Stimulated activated CD4-positive, alpha-beta T cell treated with anti-CD3 and anti-CD28 coated beads, Interleukin-12 subunit alpha, Interleukin-12 subunit beta, amount 100 ng/mL, for 24 hours (primary cell): Measurements from ENCODE around the gene GART.

Source experiments
- DNase-seq, 2 experiments: peaks; one replicate each; pipeline ENCODE4 v3.0.0-alpha.2; 2020; ENCODE audit warnings: low read depth in 2 of 2

Gene GART

DNA sequence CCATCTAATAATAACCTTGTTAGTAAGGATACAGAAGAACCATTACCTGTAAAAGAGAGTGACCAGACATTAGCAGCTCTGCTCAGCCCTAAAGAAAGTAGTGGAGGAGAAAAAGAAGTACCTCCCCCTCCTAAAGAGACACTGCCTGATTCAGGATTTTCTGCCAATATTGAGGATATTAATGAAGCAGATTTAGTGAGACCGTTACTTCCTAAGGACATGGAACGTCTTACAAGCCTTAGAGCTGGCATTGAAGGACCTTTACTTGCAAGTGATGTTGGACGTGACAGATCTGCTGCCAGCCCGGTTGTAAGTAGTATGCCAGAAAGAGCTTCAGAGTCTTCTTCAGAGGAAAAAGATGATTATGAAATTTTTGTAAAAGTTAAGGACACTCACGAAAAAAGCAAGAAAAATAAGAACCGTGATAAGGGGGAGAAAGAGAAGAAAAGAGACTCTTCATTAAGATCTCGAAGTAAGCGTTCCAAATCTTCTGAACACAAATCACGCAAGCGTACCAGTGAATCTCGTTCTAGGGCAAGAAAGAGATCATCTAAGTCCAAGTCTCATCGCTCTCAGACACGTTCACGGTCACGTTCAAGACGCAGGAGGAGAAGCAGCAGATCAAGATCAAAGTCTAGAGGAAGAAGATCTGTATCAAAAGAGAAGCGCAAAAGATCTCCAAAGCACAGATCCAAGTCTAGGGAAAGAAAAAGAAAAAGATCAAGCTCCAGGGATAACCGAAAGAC, 12.5 kb upstream of the GART start:
- no peak for DNase-seq

GRCh38 chr21:33552999-33553598, 11.2 kb upstream of the GART start:
- DNase-seq = no peak

DNA sequence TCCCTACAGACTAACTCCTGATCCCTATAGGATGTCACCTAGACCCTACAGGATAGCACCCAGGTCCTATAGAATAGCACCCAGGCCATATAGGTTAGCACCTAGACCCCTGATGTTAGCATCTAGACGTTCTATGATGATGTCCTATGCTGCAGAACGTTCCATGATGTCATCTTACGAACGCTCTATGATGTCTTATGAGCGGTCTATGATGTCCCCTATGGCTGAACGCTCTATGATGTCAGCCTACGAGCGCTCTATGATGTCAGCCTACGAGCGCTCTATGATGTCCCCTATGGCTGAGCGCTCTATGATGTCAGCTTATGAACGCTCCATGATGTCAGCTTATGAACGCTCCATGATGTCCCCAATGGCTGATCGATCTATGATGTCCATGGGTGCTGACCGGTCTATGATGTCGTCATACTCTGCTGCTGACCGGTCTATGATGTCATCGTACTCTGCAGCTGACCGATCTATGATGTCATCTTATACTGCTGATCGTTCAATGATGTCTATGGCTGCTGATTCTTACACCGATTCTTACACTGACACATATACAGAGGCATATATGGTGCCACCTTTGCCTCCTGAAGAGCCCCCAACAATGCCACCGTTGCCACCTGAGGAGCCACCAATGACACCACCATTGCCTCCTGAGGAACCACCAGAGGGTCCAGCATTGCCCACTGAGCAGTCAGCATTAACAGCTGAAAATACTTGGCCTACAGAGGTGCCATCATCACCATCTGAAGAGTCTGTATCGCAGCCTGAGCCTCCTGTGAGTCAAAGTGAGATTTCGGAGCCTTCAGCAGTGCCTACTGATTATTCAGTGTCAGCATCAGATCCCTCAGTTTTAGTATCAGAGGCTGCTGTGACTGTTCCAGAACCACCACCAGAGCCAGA, 10.4 kb upstream of the GART start:
- no peak for DNase-seq

DNA sequence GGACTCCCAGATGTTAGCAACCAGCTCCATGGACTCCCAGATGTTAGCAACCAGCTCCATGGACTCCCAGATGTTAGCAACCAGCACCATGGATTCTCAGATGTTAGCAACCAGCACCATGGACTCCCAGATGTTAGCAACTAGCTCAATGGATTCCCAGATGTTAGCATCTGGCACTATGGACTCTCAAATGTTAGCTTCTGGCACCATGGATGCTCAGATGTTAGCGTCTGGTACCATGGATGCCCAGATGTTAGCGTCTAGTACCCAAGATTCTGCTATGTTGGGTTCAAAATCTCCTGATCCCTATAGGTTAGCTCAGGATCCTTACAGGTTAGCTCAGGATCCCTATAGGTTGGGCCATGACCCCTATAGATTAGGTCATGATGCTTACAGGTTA, 9.7 kb upstream of the GART start:
- DNase-seq = no peak

- DNase-seq = no peak
Measured at GRCh38 chr21:33550772-33551660, 9.1 kb upstream of the GART start.

DNA sequence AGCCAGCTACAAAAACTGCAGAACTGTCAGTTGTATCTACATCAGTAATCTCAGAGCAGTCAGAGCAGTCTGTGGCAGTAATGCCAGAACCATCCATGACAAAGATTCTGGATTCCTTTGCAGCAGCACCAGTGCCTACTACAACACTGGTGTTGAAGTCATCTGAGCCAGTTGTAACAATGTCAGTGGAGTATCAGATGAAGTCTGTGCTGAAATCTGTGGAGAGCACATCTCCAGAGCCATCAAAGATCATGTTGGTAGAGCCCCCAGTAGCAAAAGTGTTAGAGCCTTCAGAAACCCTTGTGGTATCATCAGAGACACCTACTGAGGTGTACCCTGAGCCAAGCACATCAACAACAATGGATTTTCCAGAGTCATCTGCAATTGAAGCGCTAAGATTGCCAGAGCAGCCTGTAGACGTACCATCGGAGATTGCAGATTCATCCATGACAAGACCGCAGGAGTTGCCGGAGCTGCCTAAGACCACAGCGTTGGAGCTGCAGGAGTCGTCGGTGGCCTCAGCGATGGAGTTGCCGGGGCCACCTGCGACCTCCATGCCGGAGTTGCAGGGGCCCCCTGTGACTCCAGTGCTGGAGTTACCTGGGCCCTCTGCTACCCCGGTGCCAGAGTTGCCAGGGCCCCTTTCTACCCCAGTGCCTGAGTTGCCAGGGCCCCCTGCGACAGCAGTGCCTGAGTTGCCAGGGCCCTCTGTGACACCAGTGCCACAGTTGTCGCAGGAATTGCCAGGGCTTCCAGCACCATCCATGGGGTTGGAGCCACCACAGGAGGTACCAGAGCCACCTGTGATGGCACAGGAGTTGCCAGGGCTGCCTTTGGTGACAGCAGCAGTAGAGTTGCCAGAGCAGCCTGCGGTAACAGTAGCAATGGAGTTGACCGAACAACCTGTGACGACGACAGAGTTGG, 8.2 kb upstream of the GART start:
- DNase-seq = no peak

- DNase-seq = no peak
Measured at GRCh38 chr21:33546086-33546485, 4.2 kb upstream of the GART start.

DNA sequence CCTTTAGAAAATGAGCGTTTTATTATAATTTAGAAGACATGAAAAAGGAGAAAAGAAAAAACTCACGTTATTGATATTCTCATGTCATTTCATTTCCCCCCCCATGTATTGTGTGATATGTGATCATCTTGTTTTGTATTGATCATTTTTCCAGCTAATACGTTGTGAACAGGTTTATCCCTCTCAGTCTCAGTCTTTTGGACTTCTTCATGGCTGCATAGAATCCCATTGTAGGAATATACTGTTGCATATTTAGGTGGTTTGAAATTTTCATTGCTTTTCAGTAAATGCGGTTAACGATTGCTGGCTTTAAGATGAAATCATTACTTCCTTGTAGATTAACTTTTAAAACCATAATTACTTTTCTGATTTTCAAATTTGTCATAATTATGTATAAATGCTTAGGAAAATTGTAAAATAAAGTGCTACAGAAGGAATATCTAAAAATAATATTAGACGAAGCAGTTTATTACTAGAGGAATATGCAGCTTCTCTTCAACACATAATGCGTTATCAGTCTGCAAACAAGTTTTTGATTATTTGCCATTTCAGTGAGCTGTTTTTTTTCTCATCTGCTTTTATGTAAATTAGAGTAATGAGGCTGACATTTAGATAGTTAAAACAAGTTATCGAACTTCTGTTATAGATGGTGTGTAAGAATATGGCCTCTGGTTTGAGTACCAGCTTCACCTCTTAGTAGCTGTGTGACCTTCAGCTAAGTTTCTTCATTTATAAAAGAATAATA, 2.7 kb upstream of the GART start:
- DNase-seq = no peak

- peak in 1 of 2 experiments; percentile 71 for DNase-seq
Measured at GRCh38 chr21:33543505-33544129, 1.7 kb upstream of the GART start.

DNA sequence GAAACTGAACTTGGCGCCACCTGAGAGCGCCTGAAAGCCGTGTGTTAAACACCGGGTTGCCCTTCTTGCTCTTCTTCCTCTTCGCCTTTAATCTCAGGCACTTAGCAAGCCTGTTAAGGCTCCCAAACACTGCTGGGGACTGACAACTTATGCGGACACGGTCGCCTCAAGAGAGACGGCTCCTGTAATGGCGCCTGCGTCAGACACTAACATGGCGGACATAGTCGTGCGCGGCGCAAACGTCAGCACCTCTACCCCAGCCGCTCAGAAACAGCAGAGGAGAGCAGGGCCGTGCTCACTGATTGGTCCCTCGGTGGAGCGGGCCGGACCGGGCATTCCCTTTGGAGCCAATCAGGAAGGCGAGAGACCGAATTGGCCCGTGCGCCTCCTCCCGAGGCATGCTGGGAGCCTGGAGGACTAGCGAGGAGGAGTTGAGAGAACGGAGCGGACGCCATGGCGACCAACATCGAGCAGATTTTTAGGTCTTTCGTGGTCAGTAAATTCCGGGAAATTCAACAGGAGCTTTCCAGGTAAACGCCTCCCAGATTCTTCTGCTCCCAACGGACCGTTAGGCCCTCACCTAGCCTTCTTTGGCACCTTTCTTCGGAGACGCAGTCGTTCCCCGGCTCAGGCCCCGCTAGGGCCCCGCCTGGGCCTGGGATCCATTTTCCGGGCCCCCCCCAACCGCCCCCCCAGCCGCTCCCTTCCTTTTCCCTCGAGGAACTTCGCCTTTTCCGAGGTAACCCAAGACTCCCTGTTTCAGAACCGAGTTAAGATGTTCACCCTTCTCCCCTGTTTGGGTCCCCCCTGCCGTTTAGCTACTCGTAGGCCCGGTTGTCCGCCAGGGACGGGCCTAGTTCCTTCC, 955 bp upstream of the GART start, which contains the start of gene SON:
Gene SON (plus strand): TSS at position 399 of the 865 bp plus-strand sequence. CDS start 55 bp downstream, at position 454.
- DNase-seq = peak; percentile 95

- peak in 1 of 2 experiments; percentile 8 for DNase-seq
Measured at GRCh38 chr21:33541105-33541711, 709 bp downstream of the GART start.

GRCh38 chr21:33540711-33541104, 1.2 kb downstream of the GART start:
- no peak for DNase-seq

GRCh38 chr21:33539616-33540015, 2.3 kb downstream of the GART start:
- DNase-seq = no peak

DNA sequence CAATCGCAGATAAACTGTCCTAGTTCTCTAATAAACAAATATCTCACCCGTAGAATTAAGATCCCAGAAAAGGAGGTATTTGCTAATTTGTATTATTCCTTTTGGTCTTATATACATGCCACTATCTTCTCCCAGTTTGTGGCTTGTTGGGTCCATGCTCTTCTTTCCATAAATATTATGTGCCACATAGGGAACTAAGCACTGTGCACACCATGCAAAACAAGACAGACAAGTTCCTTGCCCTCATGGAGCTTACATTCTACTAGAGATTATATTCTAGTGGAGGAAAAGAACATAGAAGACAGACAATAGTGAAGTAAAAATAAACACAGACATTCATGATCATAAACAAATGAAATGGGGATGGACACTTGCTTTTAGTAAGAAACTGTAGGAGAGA, 4.7 kb downstream of the GART start:
- DNase-seq = no peak

GRCh38 chr21:33531007-33531406, 10.9 kb downstream of the GART start:
- no peak for DNase-seq

DNA sequence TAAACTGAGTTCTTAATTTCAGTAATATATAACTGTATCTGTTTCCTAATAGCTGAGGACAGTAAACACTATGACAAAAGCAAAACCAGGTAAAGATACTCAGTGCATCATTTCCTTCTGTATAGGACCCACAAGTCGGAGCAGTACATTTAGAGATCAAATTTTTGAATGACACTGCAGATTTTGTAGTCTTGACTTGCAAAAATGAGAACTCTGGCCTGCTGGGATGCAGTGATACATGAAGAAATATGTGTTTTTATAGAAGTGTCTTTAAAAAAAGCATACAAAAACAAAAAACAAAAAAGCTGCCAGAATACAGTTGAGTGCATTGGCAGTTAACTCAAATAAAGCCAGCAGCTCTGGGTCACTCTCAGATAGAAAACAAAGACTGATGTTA, 19.0 kb downstream of the GART start:
- DNase-seq = no peak

DNA sequence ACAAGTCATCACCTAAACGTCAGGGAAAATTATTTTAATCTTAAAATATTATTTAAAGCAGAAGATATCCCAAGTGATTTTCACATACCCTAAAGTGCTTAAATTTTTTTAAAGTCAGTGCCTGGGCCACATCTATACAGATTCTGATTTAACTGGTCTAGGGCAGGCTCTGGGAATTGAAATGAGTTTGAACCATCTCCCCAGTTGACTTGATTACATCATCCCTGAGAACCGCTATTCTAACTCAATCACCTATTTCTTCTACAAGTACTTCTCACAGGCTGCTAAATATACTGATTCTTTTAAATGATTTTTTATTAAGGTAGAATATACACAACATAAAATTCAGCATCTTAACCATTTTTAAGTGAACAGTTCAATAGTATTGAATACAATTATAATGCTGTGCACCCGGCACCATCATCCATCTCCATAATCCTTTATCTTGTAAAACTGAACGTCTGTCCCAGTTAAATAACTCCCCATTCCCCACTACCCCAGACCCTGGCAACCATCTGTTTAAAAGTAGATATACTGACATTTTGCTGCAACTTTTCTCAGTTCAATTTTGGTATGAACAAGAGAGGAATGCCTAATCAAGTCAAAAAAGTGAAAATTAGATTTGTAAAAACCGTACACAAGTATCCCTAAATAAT, 19.5 kb downstream of the GART start:
- DNase-seq = no peak
